Stimulated activated CD8-positive, alpha-beta memory T cell treated with anti-CD3 and anti-CD28 coated beads, Interleukin-12 subunit alpha, Interleukin-12 subunit beta, amount 100 ng/mL, for 24 hours (primary cell): Measurements from ENCODE around the gene SLC38A10.

Experiments used
- DNase-seq: peaks from one replicate; pipeline ENCODE4 v3.0.0-alpha.2; 2020; ENCODE audit errors: extremely low read depth

Gene SLC38A10

DNA sequence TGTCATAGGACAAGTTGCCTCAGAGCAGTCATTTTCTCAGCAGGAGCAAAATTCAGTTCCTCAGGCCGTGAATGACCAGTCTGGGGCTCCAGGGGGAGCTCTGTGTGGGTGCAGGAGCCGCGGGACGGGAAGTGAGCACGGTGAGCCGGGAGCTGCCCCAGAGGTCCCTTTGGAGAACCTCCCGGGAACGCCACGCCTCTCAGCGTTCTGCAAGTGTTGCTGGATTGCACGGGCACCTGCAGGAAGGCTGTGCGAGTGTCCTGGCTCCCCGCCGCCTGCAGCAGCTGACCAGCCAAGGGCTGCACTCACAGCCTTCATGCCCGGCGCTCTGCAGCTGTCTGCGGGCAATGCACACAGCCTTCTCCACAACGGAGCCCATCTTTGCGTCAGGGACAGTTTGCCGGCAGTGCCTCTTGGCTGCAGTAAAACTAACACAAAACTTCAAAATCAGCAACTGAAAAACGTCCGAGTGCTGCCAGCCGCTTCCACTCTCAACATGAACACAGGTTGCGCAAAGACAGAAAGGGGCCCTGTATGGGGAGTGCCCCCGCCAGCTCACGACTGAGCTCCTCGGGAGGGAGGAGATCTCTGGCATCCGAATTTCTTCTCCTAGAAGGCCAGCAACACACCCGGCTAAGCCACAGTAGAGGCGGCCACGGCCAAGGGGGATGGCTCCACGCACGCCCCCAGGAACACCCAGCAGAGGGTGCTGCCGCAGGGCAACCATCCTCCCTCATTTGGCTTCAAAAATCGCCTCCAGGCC, 40.0 kb downstream of the SLC38A10 start:
- no peak for DNase-seq

DNA sequence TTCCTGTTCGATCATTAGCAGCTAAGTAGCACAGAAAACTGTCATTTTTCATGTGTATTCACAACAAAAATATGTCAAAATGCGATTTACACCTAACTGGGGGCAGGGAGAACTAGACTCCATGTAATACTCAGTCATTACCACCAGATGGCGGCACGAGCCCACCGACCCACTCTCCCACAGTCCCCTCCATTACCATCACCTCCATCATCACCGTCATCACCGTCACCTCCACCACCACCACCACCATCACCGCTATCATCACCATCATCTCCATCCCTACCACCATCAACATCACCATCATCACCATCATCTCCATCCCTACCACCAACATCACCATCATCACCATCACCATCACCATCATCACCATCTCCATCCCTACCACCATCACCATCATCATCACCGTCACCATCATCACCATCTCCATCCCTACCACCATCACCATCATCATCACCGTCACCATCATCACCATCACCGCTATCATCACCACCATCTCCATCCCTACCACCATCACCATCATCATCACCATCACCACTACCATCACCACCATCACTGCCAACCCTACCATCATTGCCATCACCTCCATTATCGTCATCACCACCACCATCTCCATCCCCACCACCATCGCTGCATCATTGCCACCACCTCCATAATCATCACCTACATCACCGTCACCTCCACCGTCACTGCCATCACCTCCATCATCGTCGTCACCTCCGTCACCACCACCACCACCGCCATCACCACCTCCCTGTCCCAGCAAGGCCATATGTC, 41.6 kb downstream of the SLC38A10 start:
- DNase-seq, result peak; percentile 19

DNA sequence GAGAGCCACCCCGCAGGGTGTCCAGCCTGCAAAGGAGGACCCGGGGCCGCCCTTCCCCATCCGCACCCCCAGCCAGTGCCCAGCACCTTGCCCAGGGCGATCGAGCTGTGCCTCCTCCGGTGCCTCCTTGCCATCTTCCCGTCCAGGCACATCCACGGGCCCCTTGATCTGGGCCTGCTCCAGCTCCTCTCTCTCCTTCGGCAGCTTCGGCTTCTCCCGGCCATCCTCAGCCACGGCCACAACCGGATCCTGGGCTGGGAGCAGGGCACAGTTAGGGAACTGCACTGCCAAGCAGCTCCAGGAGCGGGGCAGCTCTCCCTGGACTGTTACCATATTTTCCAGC, 42.1 kb downstream of the SLC38A10 start:
- no peak for DNase-seq

DNA sequence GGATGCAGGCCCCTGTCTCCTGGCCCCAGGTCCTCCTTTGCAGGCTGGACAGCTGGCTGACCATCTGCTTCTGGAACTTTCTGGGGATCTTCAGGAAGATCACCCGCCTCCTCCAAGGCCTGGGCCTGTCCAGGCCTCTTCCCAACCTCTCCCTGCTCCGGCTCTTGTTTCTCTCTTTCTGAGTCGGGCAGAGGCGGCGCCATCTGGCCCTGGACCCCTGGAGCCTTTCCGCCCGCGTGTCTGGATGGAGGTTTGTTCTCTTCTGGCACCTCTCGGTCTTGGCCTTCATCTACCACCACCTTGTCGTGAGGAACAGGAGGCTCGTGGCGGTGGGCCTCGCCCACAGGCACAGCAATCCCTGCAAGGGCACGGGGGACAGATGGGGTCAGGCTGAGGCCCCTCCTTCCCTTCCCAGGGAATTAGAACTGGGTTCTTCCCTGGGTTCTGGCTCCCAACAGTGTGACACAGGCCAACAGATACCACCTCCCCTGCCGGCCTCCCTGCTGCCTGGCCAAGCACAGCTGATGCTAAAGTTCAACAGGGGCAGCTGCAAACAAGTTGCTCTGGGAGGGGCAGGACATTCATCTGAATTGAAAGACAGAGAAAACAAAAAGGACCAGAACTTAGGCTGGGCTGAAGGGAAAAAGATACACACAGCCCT, 42.7 kb downstream of the SLC38A10 start:
- no peak for DNase-seq

DNA sequence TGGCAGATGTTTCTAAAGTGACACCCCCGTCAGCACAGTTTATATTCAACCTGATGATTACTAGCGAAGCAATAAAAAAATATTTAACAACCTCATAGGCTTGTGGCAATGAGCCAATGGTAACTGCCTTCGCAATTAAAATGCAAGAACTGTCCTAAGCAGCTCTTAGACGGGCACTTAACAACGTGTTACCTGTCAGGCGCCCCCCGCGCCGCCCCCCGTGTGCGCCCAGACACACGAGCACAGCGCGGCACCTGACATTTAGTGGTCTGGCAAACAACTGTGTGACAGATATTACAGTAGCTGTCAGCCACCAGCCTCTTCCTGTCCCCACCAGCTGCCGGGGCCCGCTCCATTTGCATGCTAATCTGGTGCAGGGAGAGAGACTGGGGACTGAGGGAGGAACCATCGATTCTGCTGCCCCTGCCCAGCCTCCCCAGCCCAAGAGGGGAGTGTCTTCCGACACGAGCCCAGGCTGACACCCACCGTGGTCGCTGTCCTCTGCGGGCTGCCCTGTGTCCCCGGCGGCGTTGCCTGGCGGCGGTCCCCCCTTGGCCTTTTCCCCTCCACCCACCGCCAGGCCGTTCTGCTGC, 43.3 kb downstream of the SLC38A10 start:
- DNase-seq, result no peak

DNA sequence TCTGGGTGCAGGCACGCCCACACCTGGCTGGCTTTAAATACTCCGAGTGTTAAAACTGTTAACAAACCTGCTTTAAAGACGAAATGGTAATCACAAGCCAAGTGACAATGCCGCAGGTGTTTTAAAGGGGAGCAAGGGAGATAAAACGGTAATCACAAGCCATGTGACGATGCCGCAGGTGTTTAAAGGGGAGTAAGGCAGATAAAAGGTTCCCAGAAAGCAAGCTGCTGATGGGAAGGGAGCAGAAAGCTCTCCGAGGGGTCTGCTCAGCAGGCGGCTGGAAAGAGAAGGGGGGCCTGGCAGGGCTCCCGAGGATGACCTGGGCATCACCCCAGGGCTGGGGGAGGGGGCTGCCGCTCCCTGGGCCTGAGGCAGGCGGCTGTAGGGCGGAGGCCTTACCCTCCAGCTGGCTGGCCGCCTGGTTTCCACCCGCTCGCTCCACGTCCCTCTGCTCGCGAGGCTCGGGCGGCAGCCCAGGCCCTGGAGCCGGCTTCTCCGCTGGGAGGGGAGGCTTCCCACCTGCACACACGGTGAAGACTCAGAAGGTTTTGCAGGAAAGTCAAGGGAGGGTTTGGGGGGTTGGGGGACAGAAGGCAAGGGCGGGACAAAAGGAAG, 43.9 kb downstream of the SLC38A10 start:
- DNase-seq, result no peak

DNA sequence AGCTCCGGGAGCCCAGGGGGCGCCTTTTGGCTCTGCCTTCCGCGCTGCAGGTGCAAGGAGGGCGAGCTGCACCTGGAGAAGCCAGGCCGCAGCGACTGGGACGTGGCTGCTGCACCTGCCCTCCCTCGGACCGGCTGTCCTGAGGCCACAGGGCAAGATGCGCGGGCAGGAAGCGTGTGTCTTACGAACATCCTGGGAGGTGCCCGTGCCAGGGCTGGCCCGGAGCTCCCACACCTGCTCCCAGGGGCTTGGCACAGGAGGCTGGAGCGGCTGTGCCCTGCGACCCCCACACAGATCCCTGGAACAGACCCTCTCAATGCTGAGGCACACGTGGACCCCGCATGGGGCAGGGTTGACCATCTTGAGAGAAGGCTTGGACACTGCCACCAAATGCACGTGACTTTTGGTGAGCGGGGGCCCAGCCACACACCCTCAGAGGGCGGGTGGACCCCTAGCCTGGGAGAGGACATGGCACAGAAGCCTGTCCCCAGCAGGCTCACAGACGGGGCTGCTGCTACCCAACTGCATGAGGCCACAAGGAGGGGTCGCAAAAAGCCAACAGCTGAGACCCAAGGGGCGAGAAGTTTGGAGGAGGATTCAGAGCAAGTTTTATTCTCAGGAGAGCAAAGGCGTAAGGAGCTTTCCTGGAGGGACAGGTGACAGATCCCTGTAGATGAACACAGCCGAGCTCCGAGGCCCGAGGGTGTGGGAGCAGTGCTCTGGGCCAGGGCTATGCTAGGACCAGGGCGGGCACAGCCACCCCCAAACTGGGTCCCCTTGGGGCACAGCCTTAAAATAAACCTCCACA, 44.6 kb downstream of the SLC38A10 start:
- no peak for DNase-seq

DNA sequence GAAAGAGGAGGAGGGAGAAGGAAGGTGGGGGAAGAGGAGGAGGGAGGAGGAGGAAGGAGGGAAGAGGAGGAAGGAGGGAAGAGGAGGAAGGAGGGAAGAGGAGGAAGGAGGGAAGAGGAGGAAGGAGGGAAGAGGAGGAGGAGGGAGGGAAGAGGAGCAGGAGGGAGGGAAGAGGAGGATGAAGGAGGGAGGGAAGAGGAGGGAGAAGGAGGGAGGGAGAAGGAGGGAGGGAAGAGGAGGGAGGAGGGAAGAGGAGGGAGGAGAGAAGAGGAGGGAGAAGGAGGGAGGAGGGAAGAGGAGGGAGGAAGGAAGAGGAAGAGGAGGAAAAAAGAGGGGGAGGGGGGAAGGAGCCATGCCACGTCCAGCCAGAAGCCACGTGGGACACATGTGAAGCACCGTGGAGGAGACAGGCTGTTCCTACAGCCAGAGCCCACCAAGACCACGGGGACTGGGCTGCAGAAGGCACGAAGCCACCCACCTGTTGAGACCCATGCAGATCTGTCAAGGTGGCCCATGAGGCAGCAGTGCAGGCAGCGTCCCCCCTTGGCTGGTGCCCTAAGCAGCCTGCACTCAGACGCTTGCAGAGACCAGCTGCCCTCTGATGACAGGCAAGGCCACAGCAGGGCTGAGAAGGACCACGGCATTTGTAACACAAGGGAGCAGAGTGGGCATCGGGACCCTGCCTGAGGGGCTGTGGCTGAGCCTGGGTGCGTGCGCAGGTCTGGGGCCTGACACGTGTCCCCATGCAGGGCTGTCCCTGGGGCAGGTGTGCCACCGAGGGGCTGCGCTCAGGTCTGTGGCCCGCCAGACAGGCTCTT, 45.7 kb downstream of the SLC38A10 start:
- no peak for DNase-seq

DNA sequence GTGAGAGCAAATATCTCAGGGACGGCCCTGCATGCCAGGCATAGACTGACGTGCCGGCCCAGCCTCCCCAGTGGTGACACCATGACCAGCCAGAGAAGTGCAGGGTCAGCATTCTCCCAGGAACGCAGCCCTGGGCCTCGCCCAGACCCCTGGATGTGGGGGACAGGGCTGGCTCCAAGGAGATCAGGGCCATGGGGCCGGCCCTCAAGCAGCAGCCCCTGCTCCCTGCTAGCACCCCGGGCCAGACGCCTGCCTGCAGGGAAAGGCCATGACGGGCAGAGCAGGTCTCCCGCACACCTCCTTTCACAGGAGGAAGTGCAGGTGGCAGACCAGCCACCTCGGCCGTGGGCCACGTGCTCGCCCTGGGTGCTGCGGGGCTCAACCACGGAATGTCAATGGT, 46.5 kb downstream of the SLC38A10 start:
- DNase-seq, result no peak

DNA sequence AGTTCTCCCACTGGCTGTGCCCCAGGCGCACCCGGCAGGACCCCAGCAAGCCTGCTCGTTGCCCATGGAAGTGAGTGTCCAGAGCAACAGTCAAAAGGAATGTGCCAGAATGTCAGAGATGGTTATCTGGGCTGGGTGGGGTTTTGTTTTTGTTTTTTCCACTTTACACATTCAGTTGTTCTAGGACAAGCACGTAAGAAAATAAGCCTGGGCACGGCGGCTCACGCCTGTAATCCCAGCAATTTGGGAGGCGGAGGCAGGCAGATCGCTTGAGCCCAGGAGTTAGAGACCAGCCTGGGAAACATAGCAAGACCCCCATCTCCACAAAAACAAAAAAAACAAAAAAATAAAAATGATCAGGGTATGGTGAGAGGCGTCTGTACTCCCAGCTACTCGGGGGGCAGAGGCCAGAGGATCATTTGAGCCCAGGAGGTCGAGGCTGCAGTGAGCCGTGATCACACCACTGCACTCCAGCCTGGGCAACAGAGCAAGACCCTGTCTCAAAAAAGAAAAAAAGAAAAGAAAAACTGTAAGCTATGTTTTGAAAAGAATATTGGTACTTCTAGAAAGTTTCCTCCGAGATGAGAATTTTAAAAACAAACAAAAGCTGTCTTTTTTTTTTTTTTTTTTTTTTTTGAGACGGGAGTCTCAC, 47.6 kb downstream of the SLC38A10 start:
- no peak for DNase-seq

DNA sequence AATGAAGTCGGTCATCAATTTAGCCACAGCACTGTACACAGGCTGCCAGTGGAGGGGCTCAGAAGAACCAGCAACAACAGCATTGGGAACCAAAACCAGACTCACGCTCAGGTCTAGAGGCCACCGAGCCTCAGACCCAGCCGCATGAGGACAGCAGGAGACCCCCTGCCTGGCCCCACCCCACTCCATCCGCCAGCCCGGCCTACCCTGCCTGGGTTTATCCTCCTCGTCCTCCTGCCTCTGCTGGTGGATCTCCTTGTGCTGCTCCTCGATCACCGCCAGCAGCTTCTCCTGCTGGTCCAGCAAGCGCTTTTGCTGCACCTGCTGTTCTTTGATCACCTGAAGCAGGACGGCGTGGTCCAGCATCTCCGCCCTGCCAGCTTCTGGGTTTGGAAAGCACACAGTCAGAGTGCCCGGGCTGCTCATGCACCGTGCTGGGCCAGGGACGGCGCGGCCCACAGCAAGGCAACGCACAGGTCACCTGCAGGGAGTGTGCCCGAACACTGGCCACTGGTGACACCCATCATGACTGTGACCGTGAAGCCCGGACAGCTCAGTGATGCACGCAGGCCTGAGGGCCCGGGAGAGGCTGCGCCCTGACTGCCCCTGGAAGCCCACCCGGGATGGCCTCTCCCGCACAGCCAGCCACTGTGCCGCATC, 48.3 kb downstream of the SLC38A10 start:
- DNase-seq, result no peak

DNA sequence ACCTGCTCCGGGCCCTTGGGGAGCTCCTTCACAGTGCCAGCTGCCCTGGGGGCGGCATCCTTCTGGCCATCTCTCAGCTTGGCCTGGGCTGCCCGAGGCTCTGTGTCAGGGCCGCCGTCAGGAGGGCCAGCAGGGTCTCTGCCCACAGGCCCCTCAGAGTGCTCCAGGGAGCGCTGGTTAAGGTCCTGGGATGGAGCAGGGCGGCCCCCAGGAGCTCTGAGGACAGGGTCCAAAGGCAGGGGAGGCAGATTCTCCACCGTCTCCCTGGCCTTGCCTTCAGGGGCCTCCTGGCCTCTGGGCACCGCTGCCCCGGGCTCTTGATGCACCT, 48.8 kb downstream of the SLC38A10 start:
- DNase-seq, result no peak

DNA sequence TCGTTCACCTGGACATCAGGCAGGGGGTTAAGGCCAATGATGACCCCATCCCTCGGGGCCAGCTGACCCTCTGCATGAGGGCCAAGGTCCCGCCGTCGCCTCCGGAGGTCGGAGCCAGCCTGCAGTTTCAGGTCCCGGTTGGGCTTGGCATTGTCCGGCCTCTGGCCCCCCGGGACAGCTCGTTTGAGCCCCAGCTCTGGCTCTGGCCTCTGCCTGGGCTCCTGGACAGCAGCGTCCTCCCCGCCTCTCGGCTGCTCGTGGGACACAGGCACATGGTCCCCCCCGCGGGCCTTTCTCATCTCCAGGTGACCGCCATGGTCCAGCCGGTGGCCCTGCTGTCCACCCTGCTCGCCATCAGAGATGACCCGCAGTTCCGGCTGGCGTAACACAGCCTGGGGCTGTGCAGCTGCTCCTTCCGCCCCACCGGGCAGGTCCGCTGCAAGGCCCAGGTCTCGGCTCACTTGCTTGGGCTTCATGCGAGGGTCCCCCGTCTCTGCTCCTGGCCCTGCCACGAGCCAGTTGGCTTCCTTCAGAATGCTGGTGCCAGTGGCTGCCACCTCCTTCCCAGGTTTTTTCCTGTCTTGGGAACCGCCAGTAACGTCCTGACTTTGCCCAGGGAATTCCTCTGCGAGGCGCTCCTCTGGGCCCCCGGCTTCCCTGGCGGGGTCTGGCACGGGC, 49.3 kb downstream of the SLC38A10 start:
- DNase-seq, result no peak

DNA sequence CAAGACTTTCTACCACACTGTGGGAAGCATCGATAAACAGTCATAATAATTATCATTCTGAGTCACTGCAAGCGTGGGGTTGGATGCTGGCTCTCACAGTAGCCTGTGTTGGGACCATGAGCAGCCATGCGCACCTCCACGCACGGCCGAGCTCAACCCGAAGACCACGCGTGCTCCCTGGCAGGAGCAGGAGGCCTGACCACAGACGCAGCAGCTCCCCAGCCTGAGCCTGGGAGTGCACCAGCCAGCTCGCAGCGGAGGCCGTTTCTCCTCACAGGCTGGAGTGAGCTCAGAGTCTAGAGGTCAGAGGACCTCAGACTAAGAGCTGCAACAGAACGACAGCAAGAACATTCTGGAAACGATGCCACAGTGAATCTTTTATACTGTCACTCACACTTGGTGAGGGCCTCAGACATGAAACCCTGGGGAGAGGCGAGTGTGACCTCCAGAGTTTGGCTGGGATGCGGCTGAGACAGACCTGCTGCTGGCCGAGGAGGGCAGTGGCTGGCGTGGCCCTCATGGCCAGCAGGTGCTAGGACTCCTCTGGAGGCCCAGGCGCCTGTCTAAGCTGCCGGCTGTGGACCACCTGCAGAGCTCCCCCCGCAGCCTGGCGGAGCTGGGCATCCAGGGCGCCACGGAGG, 50.0 kb downstream of the SLC38A10 start:
- no peak for DNase-seq

DNA sequence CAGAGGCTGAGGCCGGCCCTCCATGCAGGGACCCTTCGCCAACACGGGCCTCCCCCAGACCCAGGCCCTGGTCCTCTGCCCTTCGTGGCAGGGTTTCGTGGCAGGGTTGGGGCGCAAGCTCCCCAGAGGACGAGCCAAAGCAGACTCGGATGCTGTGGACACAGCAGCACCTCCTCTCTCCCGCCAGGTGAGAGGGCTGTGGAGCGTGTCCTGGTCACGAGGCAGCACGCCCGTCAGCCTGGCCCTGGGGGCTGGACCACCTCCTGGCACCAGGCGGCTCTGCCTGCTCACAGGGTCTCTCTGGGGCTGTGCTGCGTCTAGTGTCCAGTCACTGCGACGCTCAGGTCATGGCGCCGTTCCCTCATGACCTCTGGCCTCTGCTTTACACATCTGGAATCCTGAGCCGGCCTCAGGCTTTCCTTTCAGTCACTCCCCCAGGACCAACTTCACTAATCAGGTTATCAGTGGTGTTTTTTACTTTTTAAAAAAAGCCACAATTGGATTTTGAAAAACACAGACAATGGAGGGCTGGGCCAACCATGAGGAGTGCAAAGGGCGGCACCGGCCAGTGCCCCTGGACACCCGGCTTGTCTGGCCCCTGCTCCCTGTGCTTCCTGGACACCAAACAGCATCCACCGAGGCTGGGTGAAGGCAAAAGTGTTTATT, 50.6 kb downstream of the SLC38A10 start:
- DNase-seq, result no peak

DNA sequence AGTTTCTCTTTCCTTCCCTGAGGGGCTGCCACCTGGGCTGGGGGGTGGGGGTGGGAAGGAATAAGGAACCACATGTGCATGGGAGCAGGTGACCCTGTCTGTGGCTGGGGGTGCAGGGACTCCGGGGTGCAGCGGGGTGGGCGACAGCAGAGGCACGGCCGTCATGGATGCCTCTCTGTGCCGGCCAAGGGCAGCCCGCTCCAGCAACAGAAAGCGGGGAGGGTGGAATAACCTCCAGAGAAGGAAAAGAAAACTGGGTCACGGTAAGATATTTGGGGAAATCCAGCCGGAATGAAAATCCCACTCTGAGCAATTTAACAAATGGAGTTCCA, 51.8 kb downstream of the SLC38A10 start:
- no peak for DNase-seq

DNA sequence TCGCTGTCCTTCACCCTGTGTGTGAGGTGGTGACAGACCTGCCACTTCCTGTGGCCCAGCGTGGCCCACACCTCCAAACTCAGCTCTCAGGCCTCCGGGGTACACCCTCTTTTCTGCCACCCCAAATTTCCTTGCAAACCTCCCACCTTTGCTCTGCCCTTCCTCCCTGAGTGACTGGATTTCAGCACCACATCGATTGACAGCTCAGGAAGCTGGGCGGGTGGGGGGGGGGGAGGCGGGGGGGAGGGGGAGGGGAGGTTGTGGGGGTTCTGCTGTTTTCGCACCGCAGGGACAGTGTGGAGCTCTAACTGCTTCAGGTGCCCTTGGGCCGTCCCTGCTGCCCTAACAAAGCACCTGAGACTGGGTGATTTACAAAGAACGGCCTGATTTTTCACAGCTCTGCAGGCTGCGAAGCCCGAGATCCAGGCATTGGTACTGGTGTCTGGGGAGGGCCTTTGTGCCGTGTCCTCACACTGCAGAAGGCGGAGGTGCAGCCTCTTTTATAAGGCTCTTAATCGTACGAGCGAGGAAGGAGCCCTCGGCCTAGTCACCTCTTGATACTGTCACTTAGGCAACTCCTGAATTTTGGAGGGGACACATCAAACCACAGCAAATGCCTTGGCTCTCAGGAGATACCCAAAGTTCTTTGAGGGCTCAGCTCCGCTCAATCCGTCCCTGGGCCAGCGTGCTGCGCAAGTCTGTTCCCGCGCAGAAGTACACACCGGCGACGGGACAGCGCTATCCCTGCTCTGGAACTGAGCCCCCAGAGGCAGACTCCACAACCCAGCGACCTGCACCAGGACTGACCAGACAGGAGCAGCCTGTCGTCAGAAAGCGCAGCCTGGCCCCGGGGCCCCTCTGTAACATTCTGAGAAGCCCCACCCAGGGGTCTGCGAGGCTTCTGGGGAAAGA, 52.4 kb downstream of the SLC38A10 start:
- DNase-seq, result no peak
